Stimulated activated CD4-positive, alpha-beta T cell treated with anti-CD3 and anti-CD28 coated beads, TNF-alpha, amount 100 ng/mL, for 1 hour (primary cell): ENCODE results near the gene FADS3.

Experiments
- DNase-seq, 3 donors: peaks; one replicate each; pipeline ENCODE4 v3.0.0-alpha.2; 2020; ENCODE audit warnings: low read depth in 3 of 3, low spot score in 1 of 3

The FADS3 gene, protein sequence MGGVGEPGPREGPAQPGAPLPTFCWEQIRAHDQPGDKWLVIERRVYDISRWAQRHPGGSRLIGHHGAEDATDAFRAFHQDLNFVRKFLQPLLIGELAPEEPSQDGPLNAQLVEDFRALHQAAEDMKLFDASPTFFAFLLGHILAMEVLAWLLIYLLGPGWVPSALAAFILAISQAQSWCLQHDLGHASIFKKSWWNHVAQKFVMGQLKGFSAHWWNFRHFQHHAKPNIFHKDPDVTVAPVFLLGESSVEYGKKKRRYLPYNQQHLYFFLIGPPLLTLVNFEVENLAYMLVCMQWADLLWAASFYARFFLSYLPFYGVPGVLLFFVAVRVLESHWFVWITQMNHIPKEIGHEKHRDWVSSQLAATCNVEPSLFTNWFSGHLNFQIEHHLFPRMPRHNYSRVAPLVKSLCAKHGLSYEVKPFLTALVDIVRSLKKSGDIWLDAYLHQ

DNA sequence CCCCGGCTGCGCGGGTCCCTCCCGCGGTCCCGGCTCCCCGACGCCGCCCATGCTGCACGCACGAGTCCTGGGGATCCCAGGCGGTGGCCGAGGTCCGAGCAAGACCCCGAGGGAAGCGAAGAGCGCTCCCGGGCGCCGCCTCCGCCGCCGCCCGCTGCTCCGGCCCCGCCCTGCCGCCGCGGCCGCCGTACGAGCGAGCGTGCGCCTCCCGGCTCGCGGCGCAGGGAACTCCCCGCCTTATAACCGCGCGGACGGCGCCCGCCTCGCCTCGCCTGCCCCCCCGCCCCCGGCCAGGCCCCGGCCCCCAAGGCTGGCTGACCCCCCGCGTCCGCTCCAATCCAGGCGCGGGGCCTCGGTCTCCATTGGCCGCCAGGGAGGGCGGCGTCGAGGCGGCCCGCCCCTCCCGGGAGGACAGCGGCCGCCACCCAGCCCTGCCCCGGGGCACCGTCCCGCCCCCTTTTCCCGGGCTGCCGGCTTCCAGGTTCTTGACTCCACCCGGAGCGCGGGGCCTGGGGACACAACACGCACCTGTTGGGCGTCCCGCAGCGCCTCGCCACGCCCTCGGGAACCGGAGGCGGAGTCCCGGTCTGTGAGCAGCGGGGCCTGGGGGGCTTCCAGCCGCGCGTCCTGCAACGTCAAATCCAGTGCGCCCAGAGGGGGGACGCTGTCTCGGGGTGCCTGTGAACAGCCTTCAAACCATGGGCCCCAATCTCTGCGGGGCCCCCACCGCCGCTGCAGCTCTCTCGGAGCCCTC lies at the start of gene FADS3:
TSS of gene FADS3 (minus strand) at position 215 of the 754 bp plus-strand sequence. CDS start at position 51, 164 bp downstream.
- DNase-seq = peak in 1 of 3 donors; percentile 31

DNA sequence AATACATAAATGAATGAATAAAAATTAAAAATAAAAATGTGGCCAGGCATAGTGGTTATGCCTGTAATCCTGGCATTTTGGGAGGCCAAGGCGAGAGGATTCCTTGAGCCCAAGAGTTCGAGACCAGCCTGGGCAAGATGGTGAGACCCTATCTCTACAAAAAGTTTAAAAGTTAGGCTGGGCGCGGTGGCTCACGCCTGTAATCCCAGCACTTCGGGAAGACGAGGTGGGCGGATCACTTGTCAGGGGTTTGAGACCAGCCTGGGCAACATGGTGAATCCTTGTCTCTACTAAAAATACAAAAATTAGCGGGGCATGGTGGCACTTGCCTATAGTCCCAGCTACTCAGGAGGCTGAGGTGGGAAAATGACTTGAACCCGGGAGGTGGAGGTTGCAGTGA lies 49.1 kb upstream of the FADS3 start:
- no peak for DNase-seq

DNA sequence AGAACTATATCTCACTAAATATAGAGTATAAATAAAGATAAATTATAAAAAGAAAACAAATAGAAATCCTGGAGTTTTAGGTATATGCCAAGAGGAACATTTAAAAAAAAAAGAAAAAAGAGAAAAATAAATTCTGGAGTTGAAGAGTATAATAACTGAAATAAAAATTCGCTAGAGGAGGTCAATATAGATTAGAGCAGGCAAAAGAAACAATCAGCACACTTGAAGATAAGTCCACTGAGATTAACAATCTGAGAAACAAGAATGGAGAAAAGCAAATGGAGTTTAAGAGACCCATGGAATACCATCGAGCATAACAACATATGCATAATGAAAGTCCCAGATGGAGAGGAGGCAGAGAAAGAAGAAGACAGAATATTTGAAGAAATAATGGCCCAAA lies 44.5 kb upstream of the FADS3 start:
- no peak for DNase-seq

DNA sequence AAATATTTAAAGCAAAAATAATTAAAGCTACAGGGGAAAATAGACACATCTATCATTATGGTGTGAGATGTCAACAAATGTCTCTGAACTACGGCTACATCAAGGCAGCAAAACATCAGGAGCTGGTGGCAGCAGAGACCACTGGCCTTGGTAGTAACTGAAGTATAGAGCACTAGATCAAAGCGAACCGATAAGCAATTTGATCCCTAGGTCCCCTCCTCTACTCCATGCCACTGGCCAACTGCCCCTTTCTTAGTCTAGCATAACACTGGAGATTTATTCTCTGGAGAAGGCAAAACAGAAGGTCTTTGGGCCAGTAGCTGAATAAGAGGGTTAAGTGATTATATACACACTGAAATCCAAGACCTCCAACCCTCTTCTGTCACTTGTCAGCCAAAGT lies 39.6 kb upstream of the FADS3 start:
- DNase-seq = no peak

DNA sequence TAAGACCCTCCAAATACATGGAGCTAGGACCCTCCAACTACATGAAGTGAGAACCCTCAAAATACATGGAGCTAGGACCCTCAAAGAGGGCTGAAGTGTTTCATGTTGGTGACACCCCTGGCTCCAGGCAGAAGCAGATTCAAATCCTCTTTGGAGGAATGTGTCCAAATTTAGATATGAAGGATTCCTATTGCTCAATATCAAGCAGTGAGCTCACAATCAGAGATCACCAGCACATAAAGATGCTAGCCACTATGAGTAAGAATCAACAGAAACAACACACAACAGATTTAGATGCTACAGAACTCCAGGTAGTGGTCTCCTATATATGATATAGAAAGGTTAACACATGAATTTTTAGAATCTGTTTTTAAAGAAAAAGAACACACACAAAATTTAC lies 37.3 kb upstream of the FADS3 start:
- no peak for DNase-seq

DNA sequence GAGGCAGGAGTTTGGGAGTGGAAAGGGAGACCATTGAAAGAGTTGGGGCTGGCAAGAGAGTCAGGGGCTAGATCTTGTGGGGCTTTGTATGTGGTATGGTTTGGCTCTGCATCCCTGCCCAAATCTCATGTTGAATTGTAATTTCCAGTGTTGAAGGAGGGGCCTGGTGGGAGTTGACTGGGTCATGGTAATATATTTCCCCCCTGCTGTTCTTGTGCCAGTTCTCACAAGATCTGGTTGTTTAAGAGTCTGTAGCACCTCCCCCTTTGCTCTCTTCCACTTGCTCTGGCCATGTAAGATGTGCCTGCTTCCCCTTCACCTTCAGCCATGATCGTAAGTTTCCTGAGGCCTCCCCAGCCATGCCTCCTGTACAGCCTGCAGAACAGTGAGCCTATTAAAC lies 36.2 kb upstream of the FADS3 start:
- no peak for DNase-seq

DNA sequence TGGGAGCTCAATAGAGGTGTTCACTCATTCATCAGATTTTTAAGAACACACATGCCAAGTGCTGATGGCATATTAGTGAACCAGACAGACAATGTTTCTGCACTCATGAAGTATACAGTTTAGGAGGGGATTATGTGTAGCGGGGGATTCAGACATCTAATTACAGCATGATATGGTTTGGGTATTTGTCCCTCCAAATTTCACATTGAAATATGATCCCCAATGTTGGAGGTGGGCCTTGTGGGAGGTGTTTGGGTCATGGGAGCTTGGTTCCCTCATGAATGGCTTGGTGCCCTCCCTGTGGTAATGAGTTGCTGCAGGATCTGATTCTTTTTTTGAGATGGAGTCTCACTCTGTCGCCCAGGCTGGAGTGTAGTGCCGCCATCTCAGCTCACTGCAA lies 34.9 kb upstream of the FADS3 start:
- DNase-seq = no peak

DNA sequence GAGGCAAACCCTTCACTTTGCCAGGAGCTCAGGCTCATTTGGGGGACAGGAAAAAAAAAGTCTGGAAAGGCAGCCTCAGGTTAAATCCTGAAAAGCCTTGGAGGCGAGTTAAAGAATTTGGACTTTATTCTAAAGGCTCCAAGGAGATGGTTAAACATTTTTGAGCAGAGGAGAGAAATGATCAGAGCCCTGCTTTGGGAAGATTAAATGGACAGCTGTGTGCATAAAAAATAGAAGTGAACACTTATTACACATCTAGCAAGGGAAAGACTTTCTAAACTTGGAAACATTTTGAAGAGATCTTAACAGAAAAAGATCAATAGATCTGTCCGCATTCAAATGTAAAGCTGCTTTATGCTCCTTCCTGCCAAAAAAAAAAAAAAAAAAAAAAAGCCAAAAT lies 34.4 kb upstream of the FADS3 start:
- no peak for DNase-seq

DNA sequence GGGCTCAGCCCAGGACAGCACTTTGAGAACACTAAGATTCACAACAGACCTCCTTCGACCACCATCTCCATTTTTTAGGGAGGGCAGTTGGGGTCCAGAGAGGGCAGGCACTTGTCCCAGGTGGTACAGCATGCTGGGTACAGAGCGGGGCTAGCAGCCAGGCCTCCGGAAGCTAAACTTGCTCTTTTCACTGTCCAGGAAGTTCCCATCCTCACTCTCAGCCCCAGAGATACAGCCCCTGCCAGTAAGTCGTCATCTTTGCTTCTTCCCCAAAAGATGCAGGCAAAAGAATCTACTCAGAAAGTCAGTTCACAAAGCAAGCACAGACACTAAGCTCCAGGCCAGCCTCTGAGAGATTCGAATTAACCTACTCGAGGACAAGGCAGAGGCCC lies 32.7 kb upstream of the FADS3 start:
- DNase-seq = no peak

DNA sequence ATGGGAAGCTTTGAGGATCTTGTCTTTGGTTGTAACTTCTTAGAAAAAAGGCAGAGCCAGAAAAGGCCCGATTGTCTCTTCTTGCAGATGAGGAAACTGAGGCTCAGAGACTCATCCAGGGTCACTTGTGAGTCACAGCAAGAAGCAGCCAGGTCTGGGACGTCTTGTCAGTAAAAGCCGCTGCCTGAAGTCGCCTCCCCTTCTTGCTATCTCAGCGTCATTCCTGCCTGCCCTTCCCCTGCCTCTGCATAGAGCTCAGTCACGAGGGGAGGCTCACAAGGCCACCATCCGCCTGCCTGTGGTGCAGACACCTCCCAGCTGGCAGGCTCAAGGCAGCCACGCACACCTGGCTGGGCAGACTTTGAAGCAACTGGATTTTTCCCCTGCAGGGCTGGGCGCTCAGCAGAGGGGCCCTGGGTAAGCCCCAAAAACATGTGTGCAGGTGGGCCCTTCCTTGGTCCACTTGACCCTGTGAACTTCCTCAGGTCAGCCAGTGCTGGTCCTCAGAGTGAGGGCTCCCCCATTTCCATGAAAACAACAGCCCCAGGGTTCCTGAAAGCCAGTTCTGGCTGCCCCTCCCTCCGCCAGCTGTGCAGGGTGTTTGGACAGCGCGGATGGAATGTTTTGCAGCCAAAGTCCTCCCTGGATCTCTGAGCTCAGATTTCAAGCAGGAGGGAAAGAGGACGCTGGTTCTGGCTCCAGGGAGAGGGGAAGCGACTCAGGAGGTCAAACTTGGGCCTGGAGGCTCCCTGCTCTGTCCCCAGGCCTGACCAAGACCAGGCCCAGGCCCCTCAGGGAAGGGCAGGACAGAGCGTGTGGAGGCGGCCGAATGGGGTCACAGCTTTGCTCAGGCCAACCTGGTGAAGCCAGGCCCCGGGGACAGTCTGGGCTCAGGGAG lies 32.1 kb upstream of the FADS3 start:
- no peak for DNase-seq

DNA sequence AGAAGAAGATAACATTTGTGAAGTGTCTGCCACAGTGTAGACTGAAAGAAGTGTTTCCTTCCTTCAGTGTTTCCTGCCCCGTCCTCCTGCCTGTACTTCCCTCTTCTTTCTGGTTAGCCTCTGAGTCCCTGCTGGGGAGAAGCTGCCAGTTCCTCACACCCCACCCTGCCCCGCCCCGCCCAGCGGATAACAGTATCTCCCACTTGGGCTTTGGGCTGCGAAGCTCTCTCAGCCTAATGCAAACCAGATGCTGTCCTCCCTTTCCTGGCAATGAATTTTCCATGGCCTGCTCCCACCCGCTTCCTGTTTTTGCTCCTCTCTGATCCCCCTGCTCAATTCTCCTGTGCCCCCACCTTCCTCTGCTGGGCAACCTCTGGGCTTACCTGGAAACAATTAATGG lies 31.2 kb upstream of the FADS3 start:
- DNase-seq = no peak

DNA sequence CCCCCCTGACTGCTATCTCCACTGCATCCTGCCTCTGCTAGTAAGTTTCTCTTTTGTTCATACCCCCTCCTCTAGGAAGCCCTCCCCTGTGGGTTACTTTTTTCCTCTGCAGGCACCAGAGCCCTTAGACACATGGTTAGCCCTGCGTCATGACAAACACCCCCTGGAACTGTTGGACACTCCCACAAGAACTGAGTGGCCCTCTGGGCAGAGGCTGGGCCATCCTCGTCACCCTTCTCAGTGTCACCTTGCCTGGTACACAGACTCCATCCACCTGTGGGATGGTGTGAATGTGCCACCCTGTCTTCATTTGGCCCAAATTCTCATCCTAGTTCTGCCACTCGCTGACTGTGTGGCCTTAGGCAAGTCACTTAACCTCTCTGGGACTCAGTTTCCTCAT lies 30.1 kb upstream of the FADS3 start:
- no peak for DNase-seq

DNA sequence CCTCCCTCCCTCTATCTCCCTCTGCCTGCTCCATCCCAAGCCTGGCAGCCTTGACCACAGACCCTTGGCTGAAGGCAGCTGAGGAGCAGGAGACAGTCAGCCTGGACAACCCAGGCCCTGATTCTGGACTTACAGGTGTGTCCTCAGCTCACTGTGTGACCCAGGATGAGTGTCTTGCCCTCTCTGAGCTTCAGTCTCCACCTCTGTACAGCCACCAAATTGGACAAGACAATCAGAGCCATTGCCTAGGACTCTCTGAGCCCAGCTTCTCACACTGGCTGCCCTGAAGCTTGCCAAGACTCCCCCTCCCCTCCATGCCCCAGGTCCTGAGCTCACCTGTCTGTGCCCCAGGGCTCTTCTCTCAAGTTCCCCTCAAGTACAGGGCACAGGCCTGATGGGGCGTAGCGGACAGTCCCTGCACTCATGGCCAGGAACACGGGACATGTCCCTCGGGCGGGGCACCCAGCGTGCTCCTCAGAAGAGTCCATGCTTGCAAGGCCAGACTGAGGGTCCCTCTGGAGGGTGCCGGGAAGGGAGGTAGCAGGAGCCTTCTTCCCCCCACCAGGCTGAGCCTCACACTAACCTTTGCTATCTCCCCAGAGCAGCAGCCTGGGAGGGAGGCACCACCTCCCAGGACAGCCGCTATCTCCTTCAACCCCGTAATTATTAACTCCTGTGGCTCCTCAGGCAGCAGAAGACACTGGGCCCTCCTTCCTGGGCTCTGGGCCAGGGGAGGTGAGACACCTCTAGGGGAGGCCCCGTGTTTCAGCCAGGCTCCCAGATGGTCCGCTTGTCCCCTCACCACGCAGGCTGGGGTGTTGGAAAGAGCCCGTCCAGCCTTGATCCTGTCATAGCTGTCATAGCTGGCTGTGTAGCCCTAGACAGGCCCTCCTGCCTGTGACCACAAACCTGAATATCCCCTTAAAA lies 28.6 kb upstream of the FADS3 start:
- no peak for DNase-seq

DNA sequence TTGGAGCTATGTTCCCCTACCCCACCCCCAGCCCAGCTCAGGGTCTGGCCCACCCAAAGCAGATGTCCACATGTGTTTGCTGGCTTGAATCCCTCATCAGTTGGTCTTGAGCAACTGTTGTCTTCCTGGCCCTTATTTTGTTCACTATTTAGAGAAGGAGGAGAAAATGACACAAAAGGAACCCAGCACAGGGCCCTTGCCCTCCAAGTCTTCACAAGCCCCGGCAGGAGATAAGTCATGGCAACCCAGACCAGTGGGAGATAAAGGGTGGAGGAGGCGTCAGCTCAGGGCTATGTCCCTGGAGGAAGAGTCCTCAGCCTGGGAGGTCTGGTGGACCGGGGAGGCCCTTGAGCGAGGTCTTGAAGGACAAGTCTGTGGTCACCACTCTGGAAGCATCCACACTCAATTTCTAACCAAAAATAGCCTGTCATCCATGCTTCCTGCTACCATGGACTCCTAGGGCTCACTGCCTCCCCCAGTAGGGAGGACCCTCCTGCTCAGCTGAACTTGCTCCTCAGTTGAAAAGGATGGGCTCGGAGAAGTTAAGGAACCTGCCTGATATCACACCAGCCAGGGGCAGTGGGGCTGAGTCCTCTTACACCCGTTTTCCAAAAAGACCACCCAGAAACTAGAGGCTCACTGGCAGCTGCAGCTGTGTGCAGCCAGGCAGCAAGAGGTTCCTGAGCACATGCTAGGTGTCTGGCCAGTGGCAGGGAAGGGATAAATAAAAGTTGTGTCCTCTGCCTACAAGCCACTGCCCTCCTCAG lies 27.8 kb upstream of the FADS3 start:
- DNase-seq = no peak

DNA sequence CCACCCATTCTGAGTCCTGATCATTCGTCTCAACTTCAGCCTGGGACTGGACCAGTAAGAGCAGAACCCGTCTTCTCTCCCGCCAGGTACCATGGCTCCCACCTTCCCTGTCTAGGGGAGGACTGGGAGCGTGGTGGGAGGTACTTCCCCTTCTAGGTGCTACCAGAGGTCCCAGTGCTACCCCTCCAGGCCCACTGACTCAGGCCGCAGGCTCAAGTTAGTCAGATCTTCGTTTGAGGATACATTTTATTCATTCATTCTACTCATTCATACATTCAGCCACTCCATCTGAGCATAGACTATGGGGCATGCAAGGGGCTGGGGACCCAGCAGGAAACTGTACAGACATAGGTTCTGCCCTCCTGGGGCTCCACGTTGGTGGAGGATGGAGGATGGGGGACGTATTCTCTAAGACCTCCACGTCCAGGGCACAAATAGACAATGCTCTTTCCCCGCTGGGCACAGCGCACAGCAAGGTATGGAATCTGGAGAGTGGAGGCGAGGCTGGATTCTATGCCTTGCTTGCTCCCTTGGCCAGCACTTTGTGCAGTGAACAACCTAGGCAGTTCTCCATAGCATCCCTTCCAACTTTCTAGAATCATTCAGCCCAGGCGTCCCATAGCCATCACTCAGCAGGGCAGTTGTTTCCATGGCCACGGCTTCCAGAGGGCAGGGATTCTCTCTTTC lies 27.0 kb upstream of the FADS3 start:
- DNase-seq = no peak

DNA sequence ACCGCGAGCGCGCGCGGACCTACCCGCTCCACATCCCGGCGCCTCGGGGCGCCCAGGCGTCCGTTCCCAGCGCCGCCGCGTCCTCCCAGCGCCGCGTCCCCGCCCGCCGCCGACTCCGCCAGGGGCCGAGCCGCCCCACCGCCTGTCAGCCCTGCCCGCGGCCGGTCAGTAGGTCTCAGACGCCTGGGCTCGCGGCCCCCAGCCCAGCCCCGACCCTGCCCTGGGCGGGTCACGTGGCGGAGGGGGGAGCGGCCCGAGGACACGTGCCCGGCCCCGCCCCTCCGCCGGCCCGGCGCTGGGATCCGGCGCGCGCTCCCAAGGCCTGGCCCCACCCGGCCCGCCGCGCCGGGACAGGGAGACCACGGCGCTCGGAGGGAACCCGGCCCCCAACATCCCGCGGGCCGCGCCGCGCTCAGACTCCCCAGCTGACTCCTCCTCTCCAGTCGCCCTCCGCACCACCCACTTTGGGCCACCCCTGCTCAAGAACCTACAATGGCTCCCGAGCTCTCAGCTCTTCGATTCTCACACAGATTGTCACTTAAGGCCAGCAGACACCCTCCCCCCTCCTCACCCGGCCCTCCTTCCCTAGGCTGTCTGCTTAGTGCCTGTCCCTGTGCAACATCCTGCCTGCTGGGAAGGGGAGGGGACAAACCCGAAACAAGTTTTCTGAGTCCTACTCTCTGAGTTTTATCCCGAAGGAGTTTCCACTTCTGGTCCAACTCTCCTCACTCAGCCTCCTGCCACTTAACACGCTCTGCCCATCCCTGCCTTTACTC lies 26.2 kb upstream of the FADS3 start, which contains the start of gene RAB3IL1:
TSS of gene RAB3IL1 (minus strand) at position 233 of the 776 bp plus-strand sequence. CDS start at position 34, 199 bp downstream.
- DNase-seq = no peak

DNA sequence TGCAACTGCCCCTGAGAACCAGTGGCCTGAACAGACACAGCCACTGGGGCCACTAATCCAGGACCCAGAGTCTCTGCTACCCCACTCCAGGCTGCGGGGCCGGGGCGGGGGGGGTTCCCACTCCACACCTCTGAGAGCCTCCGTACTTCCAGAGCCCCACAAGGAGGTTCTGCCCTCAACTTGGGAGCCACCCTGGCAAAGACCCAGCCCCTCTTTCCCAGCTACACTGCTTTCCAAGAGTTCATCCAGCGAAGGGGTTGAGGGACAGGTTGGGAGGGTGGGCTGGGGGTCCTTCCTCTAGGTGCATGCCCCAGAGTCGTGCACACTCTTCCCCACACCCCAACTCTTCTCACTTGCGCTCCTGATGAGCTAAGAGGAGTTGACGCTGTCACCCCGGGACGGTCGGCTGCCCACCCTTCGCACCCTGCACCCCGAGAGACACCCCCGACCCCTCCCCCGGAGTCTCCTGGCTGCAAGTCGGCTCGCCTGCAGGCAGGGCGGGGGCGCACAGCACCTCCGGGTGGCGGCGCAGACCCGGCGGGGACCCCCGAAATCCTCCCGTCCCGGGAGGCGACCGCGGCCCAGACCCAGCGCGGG lies 25.5 kb upstream of the FADS3 start:
- no peak for DNase-seq
